Measurements from ENCODE around the gene HINT3.
"Not testable (repeated sequence)": the region's sequence is repeated elsewhere in the genome, so short reads cannot be mapped to it uniquely, and the experiment has no call there.

HINT3 gene

GRCh38 chr6:125956506-125957390, at the start of gene HINT3:
Gene HINT3, plus strand, starts transcription at chr6:125956770. Its CDS starts 208 bp downstream, at chr6:125956978.
- peak within 1 kb of the TSS; percentile 73 for H3K27ac ChIP-seq
- peak; percentile 80 for DNase-seq (ENCODE audit: low read depth, low spot score)

DNA sequence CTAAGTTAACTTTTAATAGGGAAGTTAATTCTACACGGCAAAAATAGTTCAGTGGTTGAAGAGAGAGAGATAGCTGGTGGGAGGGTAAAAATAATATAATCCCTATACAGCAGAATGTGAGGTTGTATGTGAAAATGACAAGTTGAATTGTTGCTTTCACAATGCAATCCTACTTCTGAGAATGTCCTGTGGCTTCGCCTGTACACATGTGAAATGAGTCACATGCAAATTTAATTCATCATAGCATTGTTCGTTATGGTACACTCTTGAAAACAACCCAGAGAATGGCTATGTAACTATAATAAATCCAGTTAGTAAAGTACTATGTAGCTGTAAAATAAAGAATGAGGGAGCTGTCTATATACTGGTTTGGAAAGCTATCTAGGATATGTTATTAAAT, 46.0 kb upstream of the HINT3 start:
- no peak for DNase-seq (ENCODE audit: low read depth, low spot score)
- H3K27ac ChIP-seq: no peak overlapping the region

DNA sequence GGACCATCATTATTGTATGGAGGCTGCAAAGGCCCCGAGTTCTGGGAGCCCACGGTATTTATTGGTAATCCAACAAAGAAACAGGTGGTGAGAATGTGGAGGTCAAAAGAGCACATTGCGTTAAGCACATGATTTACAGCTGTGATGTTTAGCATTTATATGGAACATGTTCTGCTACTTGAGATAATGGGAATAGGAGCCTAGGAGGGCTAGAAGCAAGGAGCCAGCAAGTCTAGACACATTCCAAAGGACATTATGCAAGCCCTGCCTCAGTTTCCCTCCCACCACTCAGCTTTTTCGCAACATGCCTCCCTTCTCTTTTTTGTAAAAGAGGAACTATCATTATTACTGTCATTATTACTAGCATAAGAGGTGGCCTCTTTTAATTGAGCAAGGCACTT, 45.5 kb upstream of the HINT3 start:
- H3K27ac ChIP-seq: not testable (repeated sequence)

DNA sequence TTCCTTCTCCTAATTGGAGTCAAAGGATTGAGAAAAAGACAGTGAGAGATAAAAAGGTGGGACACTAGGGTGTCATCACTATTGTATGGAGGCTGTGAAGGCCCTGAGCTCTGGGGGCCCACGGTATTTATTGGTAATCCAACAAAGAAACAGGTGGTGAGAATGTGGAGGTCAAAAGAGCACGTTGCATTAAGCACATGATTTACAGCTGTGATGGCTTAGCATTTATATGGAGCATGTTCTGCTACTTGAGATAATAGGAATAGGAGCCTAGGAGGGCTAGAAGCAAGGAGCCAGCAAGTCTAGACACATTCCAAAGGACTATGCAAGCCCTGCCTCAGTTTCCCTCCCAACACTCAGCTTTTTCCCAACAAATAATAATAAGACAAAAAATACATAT, 44.1 kb upstream of the HINT3 start:
- DNase-seq (ENCODE audit: low read depth, low spot score); H3K27ac ChIP-seq: not testable (repeated sequence)

More for the DNA sequence above, 45.5 kb upstream of the HINT3 start:
- DNase-seq (ENCODE audit: low read depth, low spot score): not testable (repeated sequence)

DNA sequence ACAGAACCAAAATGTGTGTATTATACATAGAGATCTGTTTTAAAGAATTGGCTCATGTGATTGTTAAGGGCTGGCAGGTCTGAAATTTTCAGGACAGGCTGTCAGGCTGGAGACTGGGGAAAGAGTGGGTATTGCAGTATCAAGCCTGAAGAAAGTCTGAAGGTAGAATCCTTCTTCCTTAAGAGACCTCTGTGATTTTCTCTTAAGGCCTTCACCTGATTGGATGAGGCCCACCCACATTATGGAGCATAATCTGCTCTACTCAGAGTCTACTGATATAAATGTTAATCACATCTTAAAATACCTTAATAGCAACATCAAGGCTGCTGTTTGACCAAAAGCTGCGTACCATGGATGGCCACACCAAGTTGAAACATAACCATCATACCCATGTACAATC, 43.4 kb upstream of the HINT3 start:
- H3K27ac ChIP-seq: peak overlapping the region; percentile 11
- no peak for DNase-seq (ENCODE audit: low read depth, low spot score)

- peak overlapping the region; percentile 11 for H3K27ac ChIP-seq
- DNase-seq (ENCODE audit: low read depth, low spot score): peak; percentile 96
Measured at GRCh38 chr6:125913864-125914351, 42.7 kb upstream of the HINT3 start.

DNA sequence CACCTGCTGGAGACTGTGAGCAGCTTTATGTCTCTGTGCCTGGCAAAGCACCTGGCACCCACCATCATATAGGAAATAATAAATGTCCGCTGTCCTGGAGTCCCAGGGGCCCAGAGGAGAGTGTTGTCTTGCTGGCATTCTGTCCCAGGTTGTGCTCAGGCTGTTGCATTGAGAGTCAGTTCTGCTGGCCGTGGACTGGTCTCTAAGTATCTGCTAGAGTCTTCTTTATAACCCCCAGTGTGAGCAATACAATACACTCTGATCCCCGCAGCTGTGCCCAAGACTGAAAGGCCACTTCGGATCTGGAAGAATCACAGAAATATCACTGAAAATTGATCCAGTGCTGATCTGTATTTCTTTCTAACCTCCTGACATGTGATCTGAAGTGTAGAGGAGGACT, 38.3 kb upstream of the HINT3 start:
- no peak for DNase-seq (ENCODE audit: low read depth, low spot score)
- H3K27ac ChIP-seq: peak overlapping the region; percentile 69

DNA sequence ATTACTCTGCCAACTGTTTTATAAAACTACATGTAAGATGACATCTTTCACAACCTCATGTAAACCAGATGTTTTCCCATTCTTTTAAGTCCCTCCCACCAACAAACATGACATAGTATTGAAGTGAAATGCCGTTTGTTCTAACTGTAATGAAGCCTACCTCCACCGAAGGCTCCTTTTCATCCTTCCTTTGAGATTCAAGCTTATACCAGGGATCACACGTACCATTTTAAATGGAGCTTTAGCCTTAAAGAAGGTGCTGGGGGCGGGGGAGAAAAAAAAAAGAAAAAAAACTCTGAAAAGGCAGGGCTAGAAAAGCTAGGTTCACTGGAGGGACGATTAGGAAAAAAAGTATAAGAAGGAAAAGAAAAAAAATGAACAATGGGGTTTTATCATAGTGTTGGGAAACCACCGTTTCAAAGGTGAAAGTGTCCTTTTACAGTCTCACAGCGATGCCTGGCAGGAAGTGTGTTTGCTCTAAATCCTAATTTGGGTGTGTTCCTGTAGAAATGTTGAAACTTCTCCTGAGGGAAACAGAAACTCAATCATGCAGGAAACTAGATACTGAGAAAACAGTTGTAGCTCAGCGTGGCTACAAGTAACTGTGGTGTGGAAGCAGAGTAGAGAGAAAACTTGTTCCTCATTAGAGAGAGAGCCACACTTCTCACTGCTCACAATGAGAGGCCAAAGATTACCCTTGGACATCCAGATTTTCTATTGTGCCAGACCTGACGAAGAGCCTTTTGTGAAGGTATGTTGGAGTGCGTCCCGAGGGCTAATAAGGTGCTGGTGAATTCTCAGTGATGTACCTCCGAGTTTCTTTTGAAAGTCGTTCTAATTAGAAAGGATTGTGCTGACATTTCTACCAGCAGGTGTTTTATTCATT, 37.6 kb upstream of the HINT3 start:
- peak overlapping the region; percentile 69 for H3K27ac ChIP-seq
- DNase-seq (ENCODE audit: low read depth, low spot score): peak; percentile 81

DNA sequence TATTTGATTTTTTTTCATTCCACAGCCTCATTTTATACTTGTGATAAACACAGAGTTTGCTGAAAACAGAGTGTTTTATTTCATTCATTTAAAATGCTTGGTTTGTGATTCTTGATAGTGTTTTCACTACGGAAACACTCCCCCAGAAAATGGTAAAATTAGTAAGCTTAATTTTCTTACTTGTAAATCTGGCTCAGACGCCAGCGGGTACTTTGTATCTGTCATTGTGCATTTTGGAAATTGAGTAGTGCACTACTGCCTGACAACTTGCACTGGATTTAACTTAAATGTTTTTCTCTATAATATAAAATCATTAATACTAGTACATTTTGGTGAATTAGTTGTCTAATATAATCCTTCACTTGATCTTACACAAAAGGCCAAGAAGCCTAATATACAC, 37.0 kb upstream of the HINT3 start:
- H3K27ac ChIP-seq: peak overlapping the region; percentile 69
- DNase-seq (ENCODE audit: low read depth, low spot score): no peak

GRCh38 chr6:125922322-125922860, 34.2 kb upstream of the HINT3 start:
- H3K27ac ChIP-seq: no peak overlapping the region
- no peak for DNase-seq (ENCODE audit: low read depth, low spot score)

GRCh38 chr6:125923366-125923877, 33.1 kb upstream of the HINT3 start:
- H3K27ac ChIP-seq: peak overlapping the region; percentile 52
- DNase-seq (ENCODE audit: low read depth, low spot score): no peak

DNA sequence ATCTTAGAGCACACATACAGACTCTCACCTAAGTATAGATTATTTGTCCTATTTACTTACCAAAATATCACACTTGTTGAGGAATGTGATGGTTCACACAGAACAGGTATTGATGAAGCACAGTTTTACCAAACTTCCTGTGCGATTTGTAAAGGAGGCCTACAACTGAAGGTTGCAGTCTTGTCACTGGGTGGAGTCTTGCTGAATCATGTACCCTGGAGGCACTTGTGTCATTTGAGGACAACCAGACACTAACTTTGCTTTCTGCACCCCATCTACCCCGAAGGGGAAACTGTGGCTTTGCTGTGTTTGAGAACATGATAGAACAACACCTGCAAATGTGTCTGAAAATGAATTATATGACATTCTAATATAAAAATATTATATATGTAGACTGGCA, 32.4 kb upstream of the HINT3 start:
- DNase-seq (ENCODE audit: low read depth, low spot score): peak; percentile 57
- H3K27ac ChIP-seq: peak overlapping the region; percentile 52

DNA sequence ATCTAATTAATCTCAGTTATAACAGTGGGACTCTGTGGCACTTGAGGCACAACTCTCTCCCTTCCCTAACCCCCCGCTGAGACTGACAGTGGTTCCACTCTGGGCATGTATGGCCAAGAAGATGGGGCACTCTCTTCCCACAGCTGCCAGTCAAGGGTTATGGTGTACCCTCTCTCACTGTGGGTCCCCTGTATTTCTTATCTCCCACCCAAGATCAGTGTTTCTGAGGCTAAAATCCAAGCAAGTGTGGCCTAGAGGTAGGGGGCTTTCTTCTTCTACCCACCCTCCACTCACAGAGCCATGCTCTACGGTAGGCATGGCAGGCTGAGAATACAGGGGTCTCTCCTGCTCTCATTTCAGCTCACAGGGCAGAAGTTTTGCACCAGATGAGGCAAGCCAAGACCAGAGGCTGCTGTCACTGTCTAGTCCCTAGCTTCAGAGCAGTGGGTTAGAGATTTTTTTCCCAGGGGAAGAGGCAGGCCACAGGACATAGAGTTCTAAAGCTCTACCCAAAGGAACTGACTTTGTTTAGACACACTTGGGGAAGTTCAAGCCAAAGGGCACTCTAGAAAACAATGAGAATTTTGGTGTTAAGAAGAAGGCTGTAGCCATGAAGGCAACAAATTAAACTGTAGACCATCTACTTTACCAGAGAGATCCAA, 31.7 kb upstream of the HINT3 start:
- peak overlapping the region; percentile 52 for H3K27ac ChIP-seq
- DNase-seq (ENCODE audit: low read depth, low spot score): no peak

GRCh38 chr6:125926711-125927110, 29.9 kb upstream of the HINT3 start:
- H3K27ac ChIP-seq: no peak overlapping the region
- DNase-seq (ENCODE audit: low read depth, low spot score): no peak

- H3K27ac ChIP-seq: no peak overlapping the region
- no peak for DNase-seq (ENCODE audit: low read depth, low spot score)
Measured at GRCh38 chr6:125927761-125928160, 28.8 kb upstream of the HINT3 start.

- H3K27ac ChIP-seq: no peak overlapping the region
- DNase-seq (ENCODE audit: low read depth, low spot score): no peak
Measured at GRCh38 chr6:125930765-125931418, 25.7 kb upstream of the HINT3 start.

DNA sequence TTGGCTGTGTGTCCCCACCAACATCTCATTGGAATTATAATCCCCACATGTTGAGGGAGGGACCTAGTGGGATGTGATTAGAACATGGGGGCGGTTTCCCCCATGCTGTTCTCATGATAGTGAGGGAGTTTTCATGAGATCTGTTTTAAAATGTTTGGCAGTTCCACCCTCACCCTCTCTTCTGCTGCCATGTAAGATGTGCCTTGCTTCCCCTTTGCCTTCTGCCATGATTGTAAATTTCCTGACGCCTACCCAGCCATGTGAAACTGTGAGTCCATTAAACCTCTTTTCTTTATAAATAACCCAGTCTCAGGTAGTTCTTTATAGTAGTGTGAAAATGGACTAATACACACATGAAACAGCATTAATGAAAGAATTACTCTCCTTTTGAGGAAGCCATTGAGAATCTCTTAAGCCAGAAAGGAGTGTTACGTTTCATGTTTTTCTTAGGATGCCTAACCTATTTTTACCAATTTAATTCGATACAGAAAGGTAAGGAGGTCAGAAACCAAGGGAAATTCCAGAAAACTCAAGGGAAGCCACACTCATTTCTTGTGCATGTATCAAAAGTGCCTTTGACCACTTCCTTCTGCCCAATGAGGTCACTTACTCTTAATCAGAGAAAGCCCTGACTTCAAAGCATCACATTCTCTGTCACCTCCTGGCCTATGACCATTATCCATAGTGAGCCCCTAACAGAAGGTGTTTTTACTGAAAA, 24.7 kb upstream of the HINT3 start:
- no peak overlapping the region for H3K27ac ChIP-seq

DNA sequence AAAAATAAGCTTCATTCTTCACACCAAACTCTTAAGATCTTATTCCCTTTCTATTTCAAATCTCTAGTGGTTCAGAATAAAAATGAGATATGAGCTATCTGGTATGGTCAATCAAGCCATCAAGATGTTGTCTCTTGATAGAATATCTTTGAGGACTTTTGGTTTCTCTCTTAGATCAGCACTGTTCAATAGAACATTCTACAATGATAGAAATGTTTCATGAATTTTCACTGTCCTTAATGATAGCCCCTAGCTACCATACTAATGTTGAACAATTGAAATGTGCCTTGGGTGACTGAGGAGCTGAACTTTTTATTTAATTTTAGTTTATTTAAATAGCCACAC, 24.1 kb upstream of the HINT3 start:
- no peak for DNase-seq (ENCODE audit: low read depth, low spot score)
- H3K27ac ChIP-seq: no peak overlapping the region

More for the DNA sequence above, 24.7 kb upstream of the HINT3 start:
- no peak for DNase-seq (ENCODE audit: low read depth, low spot score)

- not testable (repeated sequence) for H3K27ac ChIP-seq; DNase-seq (ENCODE audit: low read depth, low spot score)
Measured at GRCh38 chr6:125935520-125935919, 21.1 kb upstream of the HINT3 start.
